ENCODE data around the gene LAMA2. TPM values are rescaled to one million over a fixed set of nuclear protein-coding genes. Genes with fewer than 3 reads are reported as not detected.

Gene LAMA2
- total RNA-seq (under 1 TPM in 2 of 5 experiments, not detected in 3; 0.02 to 0.59 TPM), polyA plus RNA-seq (under 1 TPM in 1 of 2 donors, not detected in 1; 0.35 TPM), total RNA-seq (1.5 reads per million, percentile 4 among the genes with 10 or more reads in this experiment)

GRCh38 chr6:128882991-128883611 is at the start of gene LAMA2:
Gene LAMA2 (plus strand): TSS chr6:128883138. CDS start chr6:128883246, 108 bp downstream.
- Histone ChIP-seq H3K27me3 (ENCODE audit: control insufficient read depth in 2 of 2, insufficient read depth in 2 of 2, low read length in 2 of 2) (no peaks in the 10 kb centered on the region), H3K36me3 (ENCODE audit: control insufficient read depth in 2 of 3, insufficient read depth in 3 of 3, low read length in 3 of 3) (no peaks in the 10 kb centered on the region), H3K4me3 (ENCODE audit: low read length) (no peak within 1 kb of the TSS), H3K9me3 (ENCODE audit: control insufficient read depth in 2 of 3, low read length in 3 of 3) (no peaks in the 10 kb centered on the region), H3K27ac (ENCODE audit: low read depth, low read length) (no peak within 1 kb of the TSS), H3K4me1 (ENCODE audit: control insufficient read depth in 2 of 2, insufficient read depth in 2 of 2, low read length in 2 of 2) (no peaks in the 10 kb centered on the region)
- H3K36me3 Mint-ChIP-seq, result no peaks in the 10 kb centered on the region
- ChIA-PET POLR2A (no interaction called here), CTCF (no interaction called here)
- intact Hi-C loops (cut with micrococcal nuclease), result no loop called here
- no peaks in the 10 kb centered on the region for H3K9me3 Mint-ChIP-seq
- peaks cover 0 to 13% (median 9%) of the 10 kb centered on the region in 7 donors for H3K4me1 Mint-ChIP-seq
- peaks cover 27 to 50% (median 39%) of the 10 kb centered on the region in 5 donors for H3K27me3 Mint-ChIP-seq
- H3K4me3 Mint-ChIP-seq, result peak within 1 kb of the TSS in 8 of 10 donors; percentile 26 to 64 (median 36)
- ATAC-seq, result no peak
- no peak for DNase-seq
- H3K27ac Mint-ChIP-seq, result peak within 1 kb of the TSS in 1 of 9 donors; percentile 47

- Histone ChIP-seq H3K27me3 (ENCODE audit: control insufficient read depth in 2 of 2, insufficient read depth in 2 of 2, low read length in 2 of 2) (peaks cover 0 to 4% of the 10 kb centered on the region in 2 donors), H3K36me3 (ENCODE audit: control insufficient read depth in 2 of 3, insufficient read depth in 3 of 3, low read length in 3 of 3) (no peaks in the 10 kb centered on the region), H3K4me1 (ENCODE audit: control insufficient read depth in 2 of 2, insufficient read depth in 2 of 2, low read length in 2 of 2) (no peaks in the 10 kb centered on the region), H3K9me3 (ENCODE audit: control insufficient read depth in 2 of 3, low read length in 3 of 3) (no peaks in the 10 kb centered on the region), H3K4me3 (ENCODE audit: low read length) (no peak overlapping the region), H3K27ac (ENCODE audit: low read depth, low read length) (no peak overlapping the region)
- POLR2A ChIA-PET, result no interaction called here
- Mint-ChIP-seq H3K4me3 (no peak overlapping the region), H3K36me3 (no peaks in the 10 kb centered on the region), H3K27me3 (peaks cover 0 to 10% (median 5%) of the 10 kb centered on the region in 5 donors), H3K9me3 (peaks cover 0 to 13% (median 5%) of the 10 kb centered on the region in 11 donors), H3K4me1 (no peaks in the 10 kb centered on the region), H3K27ac (no peak overlapping the region)
- CTCF ChIA-PET, result no interaction called here
- intact Hi-C loops (cut with micrococcal nuclease), result no loop called here
- DNase-seq (no peak), ATAC-seq (no peak)
Measured at GRCh38 chr6:128836761-128837160, 46.2 kb upstream of the LAMA2 start.

- intact Hi-C loops (cut with micrococcal nuclease), result no loop called here
- H3K27ac Mint-ChIP-seq, result peak overlapping the region in 1 of 9 donors; percentile 18
- no peaks in the 10 kb centered on the region for H3K36me3 Mint-ChIP-seq
- Histone ChIP-seq H3K36me3 (ENCODE audit: control insufficient read depth in 2 of 3, insufficient read depth in 3 of 3, low read length in 3 of 3) (no peaks in the 10 kb centered on the region), H3K9me3 (ENCODE audit: control insufficient read depth in 2 of 3, low read length in 3 of 3) (no peaks in the 10 kb centered on the region), H3K27ac (ENCODE audit: low read depth, low read length) (no peak overlapping the region), H3K27me3 (ENCODE audit: control insufficient read depth in 2 of 2, insufficient read depth in 2 of 2, low read length in 2 of 2) (peaks cover 0 to 4% of the 10 kb centered on the region in 2 donors), H3K4me3 (ENCODE audit: low read length) (no peak overlapping the region), H3K4me1 (ENCODE audit: control insufficient read depth in 2 of 2, insufficient read depth in 2 of 2, low read length in 2 of 2) (no peaks in the 10 kb centered on the region)
- no peak overlapping the region for H3K4me3 Mint-ChIP-seq
- peaks cover 0 to 11% (median 5%) of the 10 kb centered on the region in 5 donors for H3K27me3 Mint-ChIP-seq
- DNase-seq (no peak), ATAC-seq (no peak)
- CTCF ChIA-PET, result no interaction called here
- POLR2A ChIA-PET, result no interaction called here
- H3K4me1 Mint-ChIP-seq, result no peaks in the 10 kb centered on the region
- H3K9me3 Mint-ChIP-seq, result peaks cover 0 to 9% (median 0%) of the 10 kb centered on the region in 11 donors
Measured at GRCh38 chr6:128841518-128841917, 41.4 kb upstream of the LAMA2 start.

- intact Hi-C loops (cut with micrococcal nuclease), result no loop called here
- ChIA-PET CTCF (no interaction called here), POLR2A (interaction anchor here (0.6 kb wide), 1 partner anchor 488 kb away, joined by 3 read pairs; no protein-coding TSS in a partner anchor)
- no peak for ATAC-seq
- H3K4me3 Mint-ChIP-seq, result no peak overlapping the region
- no peaks in the 10 kb centered on the region for H3K36me3 Mint-ChIP-seq
- no peak overlapping the region for H3K4me3 ChIP-seq (ENCODE audit: low read length)
- no peak for DNase-seq
- no peaks in the 10 kb centered on the region for H3K4me1 ChIP-seq (ENCODE audit: control insufficient read depth in 2 of 2, insufficient read depth in 2 of 2, low read length in 2 of 2)
- H3K27me3 ChIP-seq (ENCODE audit: control insufficient read depth in 2 of 2, insufficient read depth in 2 of 2, low read length in 2 of 2), result no peaks in the 10 kb centered on the region
- H3K4me1 Mint-ChIP-seq, result no peaks in the 10 kb centered on the region
- H3K9me3 ChIP-seq (ENCODE audit: control insufficient read depth in 2 of 3, low read length in 3 of 3), result no peaks in the 10 kb centered on the region
- no peaks in the 10 kb centered on the region for H3K36me3 ChIP-seq (ENCODE audit: control insufficient read depth in 2 of 3, insufficient read depth in 3 of 3, low read length in 3 of 3)
- H3K27me3 Mint-ChIP-seq, result peaks cover 0 to 18% (median 4%) of the 10 kb centered on the region in 5 donors
- H3K27ac ChIP-seq (ENCODE audit: low read depth, low read length), result no peak overlapping the region
- H3K27ac Mint-ChIP-seq, result no peak overlapping the region
- H3K9me3 Mint-ChIP-seq, result peaks cover 0 to 9% (median 0%) of the 10 kb centered on the region in 11 donors
Measured at GRCh38 chr6:128844598-128844997, 38.3 kb upstream of the LAMA2 start.

- no peaks in the 10 kb centered on the region for H3K36me3 Mint-ChIP-seq
- no peak overlapping the region for H3K27ac ChIP-seq (ENCODE audit: low read depth, low read length)
- H3K36me3 ChIP-seq (ENCODE audit: control insufficient read depth in 2 of 3, insufficient read depth in 3 of 3, low read length in 3 of 3), result no peaks in the 10 kb centered on the region
- H3K9me3 ChIP-seq (ENCODE audit: control insufficient read depth in 2 of 3, low read length in 3 of 3), result no peaks in the 10 kb centered on the region
- no peak overlapping the region for H3K27ac Mint-ChIP-seq
- peaks cover 0 to 5% (median 0%) of the 10 kb centered on the region in 11 donors for H3K9me3 Mint-ChIP-seq
- DNase-seq, result no peak
- ATAC-seq, result no peak
- no peak overlapping the region for H3K4me3 ChIP-seq (ENCODE audit: low read length)
- no peaks in the 10 kb centered on the region for H3K4me1 ChIP-seq (ENCODE audit: control insufficient read depth in 2 of 2, insufficient read depth in 2 of 2, low read length in 2 of 2)
- no peak overlapping the region for H3K4me3 Mint-ChIP-seq
- H3K27me3 Mint-ChIP-seq, result peaks cover 0 to 13% (median 4%) of the 10 kb centered on the region in 5 donors
- no peaks in the 10 kb centered on the region for H3K27me3 ChIP-seq (ENCODE audit: control insufficient read depth in 2 of 2, insufficient read depth in 2 of 2, low read length in 2 of 2)
- H3K4me1 Mint-ChIP-seq, result no peaks in the 10 kb centered on the region
- intact Hi-C loops (cut with micrococcal nuclease), result no loop called here
- ChIA-PET POLR2A (no interaction called here), CTCF (no interaction called here)
Measured at GRCh38 chr6:128847431-128848210, 35.3 kb upstream of the LAMA2 start.

GRCh38 chr6:128848212-128848935 is 34.6 kb upstream of the LAMA2 start:
- Mint-ChIP-seq H3K36me3 (no peaks in the 10 kb centered on the region), H3K27ac (no peak overlapping the region), H3K4me3 (no peak overlapping the region), H3K4me1 (no peaks in the 10 kb centered on the region), H3K27me3 (peaks cover 0 to 12% (median 4%) of the 10 kb centered on the region in 5 donors), H3K9me3 (peaks cover 0 to 5% (median 0%) of the 10 kb centered on the region in 11 donors)
- CTCF ChIA-PET, result no interaction called here
- H3K36me3 ChIP-seq (ENCODE audit: control insufficient read depth in 2 of 3, insufficient read depth in 3 of 3, low read length in 3 of 3), result no peaks in the 10 kb centered on the region
- POLR2A ChIA-PET, result no interaction called here
- DNase-seq (no peak), ATAC-seq (no peak)
- no peaks in the 10 kb centered on the region for H3K27me3 ChIP-seq (ENCODE audit: control insufficient read depth in 2 of 2, insufficient read depth in 2 of 2, low read length in 2 of 2)
- H3K27ac ChIP-seq (ENCODE audit: low read depth, low read length), result no peak overlapping the region
- intact Hi-C loops (cut with micrococcal nuclease), result no loop called here
- H3K9me3 ChIP-seq (ENCODE audit: control insufficient read depth in 2 of 3, low read length in 3 of 3), result no peaks in the 10 kb centered on the region
- no peaks in the 10 kb centered on the region for H3K4me1 ChIP-seq (ENCODE audit: control insufficient read depth in 2 of 2, insufficient read depth in 2 of 2, low read length in 2 of 2)
- H3K4me3 ChIP-seq (ENCODE audit: low read length), result no peak overlapping the region
